HG02642 (cell line): ENCODE data around the gene JAK1.
"Not testable (repeated sequence)": the region's sequence is repeated elsewhere in the genome, so short reads cannot be mapped to it uniquely, and the experiment has no call there.

Source experiments
- ATAC-seq: cut with Tn5 transposase; IDR thresholded peaks from one replicate; pipeline ENCODE4 v1.9.1; 2021; ENCODE audit warnings: mild to moderate bottlenecking; ENCODE audit not compliant: unreplicated experiment, poor library complexity

The JAK1 gene

GRCh38 chr1:64925594-64925993 is 40.8 kb downstream of the JAK1 start:
- ATAC-seq = no peak

- no peak for ATAC-seq
Measured at GRCh38 chr1:64923294-64923718, 43.0 kb downstream of the JAK1 start.

GRCh38 chr1:64922336-64922735 is 44.0 kb downstream of the JAK1 start:
- ATAC-seq = no peak

- ATAC-seq = no peak
Measured at GRCh38 chr1:64921771-64922170, 44.6 kb downstream of the JAK1 start.

- no peak for ATAC-seq
Measured at GRCh38 chr1:64920941-64921589, 45.3 kb downstream of the JAK1 start.

GRCh38 chr1:64919120-64919519 is 47.2 kb downstream of the JAK1 start:
- ATAC-seq = not testable (repeated sequence)

- no peak for ATAC-seq
Measured at GRCh38 chr1:64917907-64918306, 48.4 kb downstream of the JAK1 start.

- no peak for ATAC-seq
Measured at GRCh38 chr1:64917328-64917861, 49.0 kb downstream of the JAK1 start.

- ATAC-seq = no peak
Measured at GRCh38 chr1:64915381-64916274, 50.7 kb downstream of the JAK1 start.

- no peak for ATAC-seq
Measured at GRCh38 chr1:64913361-64914015, 52.9 kb downstream of the JAK1 start.

- ATAC-seq = no peak
Measured at GRCh38 chr1:64912191-64912590, 54.2 kb downstream of the JAK1 start.

GRCh38 chr1:64911326-64911725 is 55.0 kb downstream of the JAK1 start:
- ATAC-seq = no peak

- no peak for ATAC-seq
Measured at GRCh38 chr1:64909031-64909430, 57.3 kb downstream of the JAK1 start.

- ATAC-seq = no peak
Measured at GRCh38 chr1:64908575-64908974, 57.8 kb downstream of the JAK1 start.

- ATAC-seq = no peak
Measured at GRCh38 chr1:64906447-64906846, 59.9 kb downstream of the JAK1 start.

GRCh38 chr1:64903593-64903992 is 62.8 kb downstream of the JAK1 start:
- no peak for ATAC-seq

- ATAC-seq = no peak
Measured at GRCh38 chr1:64901663-64902062, 64.7 kb downstream of the JAK1 start.

GRCh38 chr1:64900916-64901315 is 65.4 kb downstream of the JAK1 start:
- no peak for ATAC-seq

- peak; percentile 74 for ATAC-seq
Measured at GRCh38 chr1:64898107-64898861, 68.1 kb downstream of the JAK1 start.

- ATAC-seq = no peak
Measured at GRCh38 chr1:64896551-64896950, 69.8 kb downstream of the JAK1 start.
